GM12878 (cell line): ENCODE results near the gene OSGIN1. TPM values are rescaled to one million over a fixed set of nuclear protein-coding genes. Genes with fewer than 3 reads are reported as not detected.

Experiments
- ATAC-seq: fragments of 200-7000 bp; cut with Tn5 transposase; 3 replicates; pipeline ENCODE4 v1.9.1; 2020; ENCODE audit warnings: mild to moderate bottlenecking, moderate library complexity
- BruUV-seq: library from RNA; stranded (reverse); fragments of 400-500 nt; replicated peaks from 2 replicates; lab custom pipeline; 2021; lab: Mats Ljungman, UMichigan
- CTCF ChIA-PET: fragments of 300-600 bp; sonication (Branson Sonifier 250); formaldehyde crosslinking; extraction: SDS; loops from one replicate; lab custom pipeline; 2021; ENCODE audit warnings: inconsistent platforms; lab: Yijun Ruan, JAX
- POLR2A ChIA-PET: fragments of 350-600 bp; formaldehyde crosslinking; extraction: SDS; loops from one replicate; lab custom pipeline; 2021; ENCODE audit warnings: inconsistent platforms; lab: Charles Lee
- RAD21 ChIA-PET: fragments of 300-600 bp; sonication (Branson Sonifier 250); formaldehyde crosslinking; loops from one replicate; lab custom pipeline; 2023; ENCODE audit warnings: antibody characterized with exemption; ENCODE audit not compliant: unreplicated experiment; lab: Charles Lee
- SMC1A ChIA-PET: fragments of 300-600 bp; sonication (Branson Sonifier 250); formaldehyde crosslinking; loops from one replicate; lab custom pipeline; 2023; ENCODE audit not compliant: unreplicated experiment, uncharacterized antibody; lab: Charles Lee
- DNase-seq: peaks from one replicate; pipeline ENCODE4 v3.0.0-alpha.2; 2011; ENCODE audit warnings: low read depth, low spot score
- FAIRE-seq: peaks from 3 replicates; lab custom pipeline; 2011; peaks lifted over from hg19 to GRCh38; lab: Jason Lieb, UNC
- H2AFZ ChIP-seq: 2 replicates; pipeline ENCODE4 v1.6.0; 2011; ENCODE audit warnings: low read depth, low read length, control low read depth; ENCODE audit not compliant: control insufficient read depth
- H3K27ac ChIP-seq: 2 replicates; pipeline ENCODE4 v1.5.1; 2011; ENCODE audit warnings: control low read depth; ENCODE audit not compliant: control insufficient read depth, insufficient read depth
- H3K27me3 ChIP-seq, 2 experiments: replicated peaks in 1 of 2; 2 replicates each; pipeline versions ENCODE4 v1.6.0 to v1.6.1; 2011; ENCODE audit warnings: low read length in 1 of 2; ENCODE audit not compliant: control insufficient read depth in 2 of 2, insufficient read depth in 2 of 2
- H3K36me3 ChIP-seq, 2 experiments: 2 replicates each; pipeline ENCODE4 v1.5.1; 2011; ENCODE audit warnings: low read length in 1 of 2; ENCODE audit not compliant: control insufficient read depth in 2 of 2, insufficient read depth in 2 of 2
- H3K4me1 ChIP-seq: 2 replicates; pipeline ENCODE4 v1.6.1; 2011; ENCODE audit warnings: mild to moderate bottlenecking, low read length, moderate library complexity, mixed read lengths; ENCODE audit not compliant: control insufficient read depth, insufficient read depth
- H3K4me2 ChIP-seq: 2 replicates; pipeline ENCODE4 v1.6.0; 2011; ENCODE audit warnings: control low read depth; ENCODE audit not compliant: control insufficient read depth, insufficient read depth
- H3K4me3 ChIP-seq: fragments of 200-600 bp; sonication (generic); 2 replicates; pipeline ENCODE4 v1.5.1; 2016
- H3K79me2 ChIP-seq: 2 replicates; pipeline ENCODE4 v1.6.0; 2011; ENCODE audit warnings: low read length; ENCODE audit not compliant: control insufficient read depth, insufficient read depth
- H3K9ac ChIP-seq: 2 replicates; pipeline ENCODE4 v1.8.0; 2011; ENCODE audit warnings: low read length, control low read depth, mixed read lengths; ENCODE audit not compliant: control insufficient read depth, insufficient read depth
- H3K9me3 ChIP-seq: replicated peaks from 3 replicates; pipeline ENCODE4 v1.5.1; 2011; ENCODE audit warnings: mild to moderate bottlenecking, low read length; ENCODE audit not compliant: control insufficient read depth, insufficient read depth
- H4K20me1 ChIP-seq: 2 replicates; pipeline ENCODE4 v1.6.0; 2011; ENCODE audit not compliant: control insufficient read depth, insufficient read depth
- ASH2L ChIP-seq: fragments of 300-600, 200-600 bp; sonication (generic); IDR thresholded peaks from 2 replicates; pipeline ENCODE4 v1.6.1; 2017; ENCODE audit warnings: low read depth, mild to moderate bottlenecking, borderline replicate concordance
- CBX5 ChIP-seq: sonication (generic); IDR thresholded peaks from 2 replicates; pipeline ENCODE4 v1.6.1; 2016; ENCODE audit warnings: low read depth, moderate library complexity, mild to moderate bottlenecking, inconsistent platforms
- CHD4 ChIP-seq: fragments of 200-600 bp; sonication (generic); IDR thresholded peaks from 2 replicates; pipeline ENCODE4 v1.6.1; 2016; ENCODE audit warnings: mild to moderate bottlenecking
- HDAC6 ChIP-seq: fragments of 200-600 bp; sonication (generic); IDR thresholded peaks from one replicate; pipeline ENCODE4 v1.8.0; 2017; ENCODE audit warnings: antibody characterized with exemption; ENCODE audit not compliant: unreplicated experiment
- PAX8 ChIP-seq: fragments of 450-650 bp; IDR thresholded peaks from 2 replicates; pipeline ENCODE4 v1.6.1; 2017; ENCODE audit warnings: mild to moderate bottlenecking, moderate library complexity
- POLR2A ChIP-seq: IDR thresholded peaks from 2 replicates; pipeline ENCODE4 v1.6.1; 2011; ENCODE audit warnings: low read depth, mild to moderate bottlenecking, low read length
- RB1 ChIP-seq: fragments of 450-650 bp; formaldehyde crosslinking; IDR thresholded peaks from 2 replicates; pipeline ENCODE4 v1.6.1; 2017; ENCODE audit warnings: mild to moderate bottlenecking, borderline replicate concordance
- RCOR1 ChIP-seq: conservative IDR thresholded peaks from 2 replicates; pipeline ENCODE4 v1.6.1; 2012; ENCODE audit warnings: low read depth, low read length, improper control_type of control experiment
- SMARCA5 ChIP-seq: fragments of 450-650 bp; IDR thresholded peaks from 2 replicates; pipeline ENCODE4 v1.6.1; 2017; ENCODE audit warnings: mild to moderate bottlenecking
- SRF ChIP-seq, 2 experiments: IDR thresholded peaks; 2 replicates each; pipeline ENCODE4 v1.6.1; 2011; ENCODE audit warnings: low read depth in 2 of 2, low read length in 2 of 2, mild to moderate bottlenecking in 1 of 2, moderate library complexity in 1 of 2
- STAT1 ChIP-seq: fragments of 450-650 bp; conservative IDR thresholded peaks from 2 replicates; pipeline ENCODE4 v1.6.1; 2014; ENCODE audit warnings: antibody characterized with exemption, mild to moderate bottlenecking
- SUPT20H ChIP-seq: IDR thresholded peaks from 2 replicates; pipeline ENCODE4 v1.6.1; 2011; ENCODE audit warnings: low read depth, mild to moderate bottlenecking, low read length, moderate library complexity, borderline replicate concordance; ENCODE audit not compliant: control insufficient read depth
- TAF1 ChIP-seq: IDR thresholded peaks from 2 replicates; pipeline ENCODE4 v1.6.1; 2011; ENCODE audit warnings: mild to moderate bottlenecking, low read depth, low read length, borderline replicate concordance
- TARDBP ChIP-seq: IDR thresholded peaks from 2 replicates; pipeline ENCODE4 v1.6.1; 2016; ENCODE audit warnings: borderline replicate concordance
- TCF12 ChIP-seq: IDR thresholded peaks from 2 replicates; pipeline ENCODE4 v1.6.1; 2011; ENCODE audit warnings: low read depth, mild to moderate bottlenecking, low read length
- TCF3 ChIP-seq: IDR thresholded peaks from 2 replicates; pipeline ENCODE4 v1.6.1; 2012; ENCODE audit warnings: low read depth, mild to moderate bottlenecking, low read length, borderline replicate concordance; ENCODE audit not compliant: insufficient read depth
- ZNF274 ChIP-seq: IDR thresholded peaks from one replicate; pipeline ENCODE4 v1.8.0; 2011; ENCODE audit not compliant: insufficient read length, insufficient read depth
- WGBS: methylation state at CpG from one replicate; pipeline ENCODE4 v1.1.6; 2016; ENCODE audit warnings: low lambda C conversion rate; ENCODE audit not compliant: insufficient replicate concordance, insufficient coverage; ENCODE audit errors: missing lambda C conversion rate; 5-methylcytosine and 5-hydroxymethylcytosine counted together
- in situ Hi-C: fragments of 300-500 bp; cut with MboI; formaldehyde crosslinking; loops from 9 replicates; pipeline ENCODE4 v1.14.3; 2018; ENCODE audit warnings: mixed read lengths
- intact Hi-C: fragments of 100-400 bp; cut with micrococcal nuclease; formaldehyde crosslinking; loops from one replicate; pipeline ENCODE4 v1.14.2; 2022; ENCODE audit not compliant: unreplicated experiment
- polyA plus RNA-seq, 11 experiments: library from polyadenylated mRNA; depleted of rRNA in 4 of 11; unstranded in 6 of 11; stranded (reverse) in 5 of 11; fragments of >200 nt; fragmentation: Nextera tagmentation in 4 of 11; fragmentation: Illumina TruSeq in 1 of 11; extraction: Ambion mirVana in 4 of 11; extraction: Trizol in 1 of 11; gene quantifications; 1 replicate in 1 of 11; 2 replicates in 10 of 11; pipeline versions ENCODE4 v1.2.1 to v1.2.3, GENCODE V29; 2011 to 2016; ENCODE audit warnings: inconsistent platforms in 2 of 11, missing spikeins in 2 of 11, low read depth in 1 of 11
- total RNA-seq, 4 experiments: library from RNA; depleted of rRNA in 3 of 4; stranded (reverse); fragments of >200 nt in 3 of 4; fragmentation: Illumina TruSeq in 1 of 4; extraction: Trizol in 1 of 4; gene quantifications; 2 replicates each; pipeline versions ENCODE4 v1.2.1 to v1.2.3, GENCODE V29; 2013 to 2021
- TF ChIP-seq, protein P1 (sequence below): fragments of 450-650 bp; IDR thresholded peaks from 2 replicates; pipeline ENCODE4 v1.6.1; 2016; ENCODE audit warnings: mild to moderate bottlenecking, moderate library complexity, borderline replicate concordance
- TF ChIP-seq, protein P2 (sequence below): IDR thresholded peaks from 2 replicates; pipeline ENCODE4 v1.6.1; 2012; ENCODE audit warnings: low read depth, low read length, improper control_type of control experiment

Gene OSGIN1
- total and polyA plus RNA-seq, 10 of the 15 experiments (the other 5 are each of a cell fraction or from before 2014, with no cell fraction given), result 0.06 to 0.18 (median 0.13) TPM; not detected in 5

DNA sequence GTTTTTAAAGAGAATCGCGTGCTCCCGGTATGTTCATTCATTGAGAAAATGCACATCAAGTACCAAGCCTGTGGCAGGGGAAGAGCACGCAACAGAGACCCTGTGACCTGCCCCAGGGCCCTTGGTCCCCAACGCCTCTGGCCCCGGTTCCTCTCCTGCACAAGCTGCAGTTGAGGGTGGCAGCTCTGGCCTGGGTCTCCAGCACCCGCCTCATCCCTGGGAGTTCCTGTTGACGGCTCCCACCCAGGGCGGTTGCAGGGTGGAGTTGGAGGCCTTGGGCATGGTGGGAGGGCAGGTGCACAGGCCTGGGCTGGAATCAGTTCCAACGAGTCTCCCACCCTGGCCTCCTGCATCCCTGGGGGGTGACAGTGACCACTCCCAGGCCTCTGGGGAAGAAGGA is 20.0 kb downstream of the OSGIN1 start (continued):
- TF ChIP-seq TAF1, result no peak

DNA sequence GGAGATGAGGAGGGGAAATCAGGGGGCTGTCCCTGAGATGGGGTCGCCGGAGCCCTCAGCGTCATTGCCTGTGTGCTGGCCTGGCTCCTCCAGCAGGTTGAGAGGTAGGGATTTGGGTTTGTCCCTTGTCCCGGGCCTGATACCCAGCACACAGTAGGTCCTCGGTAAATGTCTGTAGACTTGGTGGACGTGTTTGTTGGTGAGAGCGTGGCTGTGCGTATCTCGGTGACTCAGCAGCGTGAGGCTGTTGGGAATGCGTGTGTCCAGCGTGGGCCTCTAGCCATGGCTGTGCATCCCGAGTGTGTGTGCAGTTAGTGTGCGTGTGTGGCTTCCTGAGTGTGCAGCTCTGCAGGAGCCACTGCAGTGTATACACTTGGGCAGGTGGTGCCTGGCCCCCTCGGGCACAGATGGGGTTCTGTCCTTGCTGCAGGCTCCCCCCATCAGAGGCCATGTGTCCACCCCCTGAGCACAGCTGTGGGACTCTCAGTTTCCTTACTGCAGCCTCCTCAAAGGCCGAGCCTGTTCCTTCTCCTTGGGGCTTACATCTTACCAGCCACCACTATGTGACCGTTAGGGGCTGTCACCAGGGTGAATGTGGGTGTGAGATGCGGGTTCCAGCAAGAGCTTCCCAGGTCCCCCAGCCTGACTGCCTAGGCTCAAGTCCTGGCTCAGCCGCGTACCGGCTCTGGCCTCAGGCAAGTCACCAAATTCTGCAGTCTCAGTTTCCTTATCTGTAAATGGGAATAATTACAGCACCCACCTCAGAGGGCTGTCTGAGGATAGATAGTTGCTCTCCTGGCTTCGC is 20.7 kb downstream of the OSGIN1 start:
- ChIA-PET POLR2A (no interaction called here), CTCF (no interaction called here), SMC1A (no interaction called here), RAD21 (no interaction called here)
- no peak for DNase-seq
- no peaks in the 10 kb centered on the region; the same call in 2 of the 3 replicates for H3K9me3 ChIP-seq
- H3K9ac ChIP-seq, result no peak overlapping the region
- no peak for FAIRE-seq
- ATAC-seq, result no peak
- no peaks in the 10 kb centered on the region for H3K27me3 ChIP-seq
- BruUV-seq, result no TSS peak
- no peaks in the 10 kb centered on the region for H4K20me1 ChIP-seq
- intact Hi-C loops, result no loop called here
- H3K4me2 ChIP-seq, result no peak overlapping the region
- H3K27ac ChIP-seq, result no peak overlapping the region
- H3K4me3 ChIP-seq, result no peak overlapping the region
- no peaks in the 10 kb centered on the region for H3K36me3 ChIP-seq
- H2AFZ ChIP-seq, result no peak overlapping the region
- H3K4me1 ChIP-seq, result no peaks in the 10 kb centered on the region
- in situ Hi-C loops, result no loop called here
- 48% methylated on average over 21 of the region's 22 CpGs for WGBS
- no peak for TF ChIP-seq HDAC6
- TF ChIP-seq SUPT20H, result no peak
- no peak for TF ChIP-seq CBX5
- TF ChIP-seq SMARCA5, result no peak
- TF ChIP-seq RB1, result no peak
- TF ChIP-seq, protein P1, sequence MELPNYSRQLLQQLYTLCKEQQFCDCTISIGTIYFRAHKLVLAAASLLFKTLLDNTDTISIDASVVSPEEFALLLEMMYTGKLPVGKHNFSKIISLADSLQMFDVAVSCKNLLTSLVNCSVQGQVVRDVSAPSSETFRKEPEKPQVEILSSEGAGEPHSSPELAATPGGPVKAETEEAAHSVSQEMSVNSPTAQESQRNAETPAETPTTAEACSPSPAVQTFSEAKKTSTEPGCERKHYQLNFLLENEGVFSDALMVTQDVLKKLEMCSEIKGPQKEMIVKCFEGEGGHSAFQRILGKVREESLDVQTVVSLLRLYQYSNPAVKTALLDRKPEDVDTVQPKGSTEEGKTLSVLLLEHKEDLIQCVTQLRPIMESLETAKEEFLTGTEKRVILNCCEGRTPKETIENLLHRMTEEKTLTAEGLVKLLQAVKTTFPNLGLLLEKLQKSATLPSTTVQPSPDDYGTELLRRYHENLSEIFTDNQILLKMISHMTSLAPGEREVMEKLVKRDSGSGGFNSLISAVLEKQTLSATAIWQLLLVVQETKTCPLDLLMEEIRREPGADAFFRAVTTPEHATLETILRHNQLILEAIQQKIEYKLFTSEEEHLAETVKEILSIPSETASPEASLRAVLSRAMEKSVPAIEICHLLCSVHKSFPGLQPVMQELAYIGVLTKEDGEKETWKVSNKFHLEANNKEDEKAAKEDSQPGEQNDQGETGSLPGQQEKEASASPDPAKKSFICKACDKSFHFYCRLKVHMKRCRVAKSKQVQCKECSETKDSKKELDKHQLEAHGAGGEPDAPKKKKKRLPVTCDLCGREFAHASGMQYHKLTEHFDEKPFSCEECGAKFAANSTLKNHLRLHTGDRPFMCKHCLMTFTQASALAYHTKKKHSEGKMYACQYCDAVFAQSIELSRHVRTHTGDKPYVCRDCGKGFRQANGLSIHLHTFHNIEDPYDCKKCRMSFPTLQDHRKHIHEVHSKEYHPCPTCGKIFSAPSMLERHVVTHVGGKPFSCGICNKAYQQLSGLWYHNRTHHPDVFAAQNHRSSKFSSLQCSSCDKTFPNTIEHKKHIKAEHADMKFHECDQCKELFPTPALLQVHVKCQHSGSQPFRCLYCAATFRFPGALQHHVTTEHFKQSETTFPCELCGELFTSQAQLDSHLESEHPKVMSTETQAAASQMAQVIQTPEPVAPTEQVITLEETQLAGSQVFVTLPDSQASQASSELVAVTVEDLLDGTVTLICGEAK, result no peak
- no peak for TF ChIP-seq CHD4
- TF ChIP-seq STAT1, result no peak
- TF ChIP-seq POLR2A, result no peak
- TF ChIP-seq SRF (IDR thresholded peaks at IDR 0.05; ENCODE audit: low read depth in 2 of 2, low read length in 2 of 2), result no peak
- TF ChIP-seq ZNF274, result no peak
- TF ChIP-seq ASH2L, result no peak
- no peak for TF ChIP-seq RCOR1
- TF ChIP-seq, protein P2, sequence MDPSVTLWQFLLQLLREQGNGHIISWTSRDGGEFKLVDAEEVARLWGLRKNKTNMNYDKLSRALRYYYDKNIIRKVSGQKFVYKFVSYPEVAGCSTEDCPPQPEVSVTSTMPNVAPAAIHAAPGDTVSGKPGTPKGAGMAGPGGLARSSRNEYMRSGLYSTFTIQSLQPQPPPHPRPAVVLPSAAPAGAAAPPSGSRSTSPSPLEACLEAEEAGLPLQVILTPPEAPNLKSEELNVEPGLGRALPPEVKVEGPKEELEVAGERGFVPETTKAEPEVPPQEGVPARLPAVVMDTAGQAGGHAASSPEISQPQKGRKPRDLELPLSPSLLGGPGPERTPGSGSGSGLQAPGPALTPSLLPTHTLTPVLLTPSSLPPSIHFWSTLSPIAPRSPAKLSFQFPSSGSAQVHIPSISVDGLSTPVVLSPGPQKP, result no peak
- TF ChIP-seq TCF3, result no peak
- no peak for TF ChIP-seq TARDBP
- no peak for TF ChIP-seq TCF12
- no peak for TF ChIP-seq PAX8
- no peaks in the 10 kb centered on the region for H3K79me2 ChIP-seq
